Activated CD8-positive, alpha-beta memory T cell treated with anti-CD3 and anti-CD28 coated beads for 36 hours (primary cell): ENCODE measurements around the gene NPEPL1. TPM values are rescaled to one million over a fixed set of nuclear protein-coding genes. Genes with fewer than 3 reads are reported as not detected.

ENCODE experiments used
- CTCF ChIA-PET: fragments of 350-600 bp; sonication (Branson Sonifier 250); formaldehyde crosslinking; loops from one replicate; lab custom pipeline; 2021; ENCODE audit warnings: antibody characterized with exemption; lab: Charles Lee
- POLR2A ChIA-PET: fragments of 350-600 bp; sonication (Branson Sonifier 250); formaldehyde crosslinking; loops from one replicate; lab custom pipeline; 2021; ENCODE audit warnings: antibody characterized with exemption; lab: Charles Lee
- total RNA-seq, 2 experiments: library from RNA; stranded (reverse); gene quantifications; one replicate each; pipeline ENCODE4 v1.2.3, GENCODE V29; 2021

The NPEPL1 gene
- total RNA-seq, 2 experiments from 2014 or later: 12.4 to 12.6 TPM

DNA sequence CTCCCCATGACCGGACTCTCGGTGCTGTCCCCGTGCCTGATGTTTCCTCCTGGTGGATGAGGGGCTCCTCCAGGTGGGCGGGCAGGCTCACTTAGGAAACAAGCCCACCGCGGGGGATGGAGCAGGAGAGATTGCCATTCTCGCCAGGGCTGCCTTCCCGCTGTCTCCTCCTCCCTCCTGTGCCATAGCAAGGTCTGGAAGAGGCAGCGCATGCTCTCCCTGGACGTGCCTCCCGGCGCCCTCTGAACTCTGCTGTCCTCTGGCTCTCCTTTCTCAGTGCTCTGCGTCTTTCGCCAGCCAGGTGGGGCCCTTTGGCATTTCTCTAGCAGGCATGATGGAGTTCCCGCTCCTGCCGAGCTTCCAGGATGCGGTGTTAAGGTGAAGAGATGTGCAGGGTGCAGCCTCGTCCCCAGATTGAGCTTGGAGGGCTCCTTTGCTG is 17.4 kb upstream of the NPEPL1 start:
- ChIA-PET CTCF (no interaction called here), POLR2A (no interaction called here)

DNA sequence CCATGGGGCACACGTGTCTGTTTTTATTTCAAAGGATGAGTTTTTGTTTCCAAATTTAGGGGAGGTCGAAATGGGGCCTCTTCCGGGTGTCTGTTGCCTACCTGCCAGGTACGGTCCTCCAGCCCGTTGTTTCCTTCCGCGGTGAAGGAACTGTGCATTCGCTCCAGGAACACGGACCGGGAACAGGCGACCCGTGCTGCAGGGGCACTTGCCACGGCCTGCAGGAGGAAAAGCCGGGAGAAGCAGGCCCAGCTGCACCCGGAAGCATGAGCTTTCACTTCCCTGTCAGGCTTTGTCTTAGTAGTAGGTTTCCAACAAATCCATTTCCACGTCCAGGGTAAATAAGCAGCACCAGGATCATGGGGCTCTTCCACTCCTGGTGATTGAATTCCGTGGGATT is 17.0 kb upstream of the NPEPL1 start:
- ChIA-PET CTCF (no interaction called here), POLR2A (no interaction called here)

DNA sequence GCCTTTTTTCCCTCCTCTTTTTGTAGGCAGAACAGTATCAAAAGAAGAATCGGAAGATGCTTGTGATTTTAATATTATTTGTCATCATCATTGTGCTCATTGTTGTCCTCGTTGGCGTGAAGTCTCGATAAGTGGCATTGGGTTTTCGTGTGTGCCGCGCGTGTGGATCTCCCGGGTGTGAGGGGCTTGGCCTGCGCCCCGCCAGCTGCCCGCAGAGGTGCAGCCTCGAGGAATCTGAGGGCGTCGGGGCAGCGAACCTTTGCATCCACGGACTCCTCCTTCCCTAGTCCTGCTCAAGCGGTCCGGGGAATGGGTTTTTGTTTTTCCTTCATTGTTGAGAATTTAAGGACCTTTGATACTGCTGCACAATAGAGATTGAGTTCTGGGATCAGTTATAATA is 16.4 kb upstream of the NPEPL1 start:
- ChIA-PET CTCF (no interaction called here), POLR2A (no interaction called here)

GRCh38 chr20:58677079-58677604 is 15.5 kb upstream of the NPEPL1 start:
- ChIA-PET POLR2A (no interaction called here), CTCF (no interaction called here)

GRCh38 chr20:58677808-58678207 is 14.8 kb upstream of the NPEPL1 start:
- ChIA-PET CTCF (interaction anchor here (0.7 kb wide), 1 partner anchor 23 kb away, joined by 3 read pairs; no protein-coding TSS in a partner anchor), POLR2A (no interaction called here)

DNA sequence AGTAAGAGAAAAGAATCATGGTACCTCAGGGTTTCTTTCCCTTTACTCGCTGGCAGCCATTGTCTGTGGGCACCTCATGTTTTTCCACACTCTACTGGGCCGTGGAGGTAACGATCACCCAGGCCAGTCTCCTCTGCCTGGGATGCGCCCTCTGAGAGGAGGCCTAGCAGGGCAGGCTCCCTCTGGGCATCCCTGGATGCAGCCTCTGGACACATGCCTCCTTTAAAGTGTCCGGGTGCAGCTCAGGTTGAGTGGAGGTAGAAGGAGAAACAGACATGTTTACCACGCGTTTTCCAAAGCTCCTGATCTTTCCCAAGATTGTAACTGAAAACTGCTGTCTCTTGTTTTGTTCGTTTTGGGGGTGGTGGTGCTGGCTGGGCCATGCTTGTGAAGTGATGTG is 13.8 kb upstream of the NPEPL1 start:
- ChIA-PET CTCF (no interaction called here), POLR2A (no interaction called here)

DNA sequence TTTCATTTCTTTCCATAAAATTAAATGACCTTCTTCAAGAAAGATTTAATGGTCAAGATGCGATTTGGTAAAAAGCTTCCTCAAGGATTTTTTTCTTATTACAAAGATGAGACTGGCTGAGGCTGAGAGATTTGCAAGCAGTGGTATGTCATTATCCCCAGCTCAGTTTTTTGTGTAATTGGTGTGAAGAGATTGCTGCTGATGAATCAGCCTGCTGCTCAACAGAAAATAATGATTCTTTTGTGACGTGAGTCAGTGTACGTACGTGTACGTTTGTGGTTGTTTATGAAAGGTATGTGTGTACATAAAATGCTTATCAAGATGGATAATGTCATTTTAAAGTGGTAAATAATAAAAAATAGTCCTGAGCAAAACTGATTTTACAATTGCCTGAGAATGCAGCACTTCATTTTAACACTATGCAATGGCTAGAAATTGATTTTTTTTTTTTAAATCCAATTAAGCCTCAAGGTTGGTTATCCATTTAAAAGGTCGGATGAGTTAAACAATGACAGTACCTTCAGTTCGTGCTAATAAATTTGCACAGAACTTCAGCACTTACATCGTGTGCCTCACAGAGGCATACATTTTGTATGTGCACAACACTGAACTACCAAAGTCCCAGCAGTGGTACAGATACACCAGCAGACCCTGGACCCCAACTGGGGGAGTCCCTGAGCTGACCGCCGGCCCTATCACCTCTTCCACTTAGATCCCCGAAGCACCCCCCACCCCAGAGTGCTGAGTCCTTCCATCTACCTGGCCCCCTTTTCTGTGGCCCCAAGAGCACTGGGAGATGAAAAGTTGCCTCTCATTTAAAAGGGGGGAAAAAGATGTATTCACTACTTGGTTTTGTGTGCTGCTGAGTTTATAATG is 9.7 kb upstream of the NPEPL1 start:
- POLR2A ChIA-PET: interaction anchor here (0.7 kb wide), 1 partner anchor 10 kb away, joined by 3 read pairs; no protein-coding TSS in a partner anchor
- CTCF ChIA-PET: no interaction called here

DNA sequence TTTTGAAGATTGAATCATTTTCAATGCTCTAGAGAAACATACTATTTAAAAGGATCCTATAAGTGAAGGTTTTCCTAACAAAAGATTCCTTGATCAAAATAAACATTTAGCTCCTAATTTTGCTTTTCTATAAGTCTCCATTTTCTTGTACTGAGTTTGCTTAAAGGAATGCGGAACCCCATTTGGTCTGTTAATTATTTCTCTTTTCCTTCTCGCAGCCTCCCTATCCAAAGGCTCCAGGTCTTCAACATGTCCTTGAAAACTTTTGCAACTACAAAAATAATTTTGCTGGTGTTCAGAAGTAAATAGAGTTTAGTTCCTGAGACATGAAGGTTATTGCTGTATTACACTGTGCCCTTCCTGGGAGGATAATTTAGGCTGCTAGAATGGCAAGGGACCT is 8.3 kb upstream of the NPEPL1 start:
- CTCF ChIA-PET: no interaction called here

DNA sequence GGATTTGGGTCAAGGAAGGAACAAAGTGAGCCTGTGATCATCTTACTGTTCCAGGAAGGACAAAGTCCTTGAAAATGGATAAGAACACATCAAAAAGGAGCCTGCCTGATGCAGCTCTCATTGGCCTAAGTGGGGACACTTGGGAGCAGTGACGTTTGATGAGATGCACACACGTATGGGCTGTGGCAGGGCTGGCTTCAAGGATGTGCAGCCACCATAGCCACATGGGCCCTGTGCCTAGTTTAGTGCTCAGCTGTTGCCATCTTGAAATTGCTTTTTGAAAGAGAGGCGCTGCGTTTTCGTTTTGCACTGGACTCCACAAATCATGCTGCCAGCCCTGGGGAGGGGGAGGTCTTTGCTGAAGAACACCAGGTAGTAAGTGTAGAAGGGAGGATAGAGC is 6.6 kb upstream of the NPEPL1 start:
- ChIA-PET POLR2A (no interaction called here), CTCF (no interaction called here)

More for the DNA sequence above, 8.3 kb upstream of the NPEPL1 start:
- POLR2A ChIA-PET: interaction anchor here (0.6 kb wide), 1 partner anchor 9 kb away, joined by 3 read pairs; no protein-coding TSS in a partner anchor

- ChIA-PET CTCF (no interaction called here), POLR2A (no interaction called here)
These were observed 4.2 kb upstream of the NPEPL1 start for GRCh38 chr20:58688414-58688813.

DNA sequence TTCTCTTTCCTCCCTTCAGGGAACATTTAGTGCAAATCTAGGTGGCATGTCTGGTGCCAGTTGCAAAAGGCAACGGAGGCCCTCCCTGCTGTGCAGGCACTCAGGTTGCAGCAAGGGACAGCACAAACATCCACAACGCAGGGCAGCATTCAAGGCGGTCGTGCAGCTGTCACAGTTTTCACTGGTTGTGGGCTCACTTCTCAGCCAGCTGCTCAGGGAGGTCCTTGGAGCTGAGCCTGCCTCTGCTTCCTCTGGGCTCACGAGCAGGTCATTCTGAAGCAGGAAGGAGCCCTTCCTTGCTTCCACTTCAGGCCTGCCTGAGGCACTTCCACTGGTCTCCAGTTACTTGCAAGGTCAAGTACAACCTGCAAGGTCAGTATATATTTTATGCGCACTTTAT is 3.8 kb upstream of the NPEPL1 start:
- ChIA-PET POLR2A (no interaction called here), CTCF (no interaction called here)

DNA sequence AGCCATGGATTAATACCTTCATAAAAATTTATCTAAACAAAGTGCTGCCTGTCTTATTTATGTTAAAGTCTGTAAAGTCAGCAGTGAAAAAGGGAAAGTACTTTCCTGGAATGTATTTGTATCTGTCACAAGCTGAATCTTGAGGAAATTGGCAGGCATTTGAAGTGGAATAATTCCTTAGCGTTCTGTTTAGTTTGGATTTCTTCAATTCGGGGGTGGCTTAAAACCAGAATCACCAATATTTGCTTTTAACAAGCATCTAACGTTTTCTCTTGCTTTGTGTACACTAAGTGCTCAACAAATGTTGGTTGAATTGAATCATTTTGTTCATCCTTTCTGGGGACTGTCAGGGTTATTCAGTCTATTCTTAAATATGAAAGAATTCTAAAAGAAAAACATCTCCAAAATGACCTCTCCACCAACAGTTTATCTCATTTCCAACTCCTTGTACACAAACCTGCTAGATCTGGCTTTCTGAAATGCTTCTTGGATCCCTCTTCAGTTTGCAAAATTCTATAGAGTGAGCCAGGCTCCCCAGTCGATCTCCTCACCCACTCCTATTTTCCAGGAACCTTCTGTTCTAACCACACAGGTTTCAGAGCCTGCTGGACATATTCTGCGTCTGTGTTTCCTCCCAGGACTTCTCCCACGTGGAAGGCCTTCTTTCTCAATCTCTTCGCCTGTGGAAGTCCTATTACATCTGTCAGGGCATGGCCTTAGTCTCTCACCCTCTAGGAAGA is 2.0 kb upstream of the NPEPL1 start:
- ChIA-PET CTCF (interaction anchor here (0.7 to 1.3 kb wide), 3 partner anchors 39 to 456 kb away, joined by 3 to 6 read pairs (median 4); partner anchors contain the start of gene STX16), POLR2A (no interaction called here)

- ChIA-PET POLR2A (interaction anchor here (0.7 kb wide), 1 partner anchor 126 kb away, joined by 8 read pairs; no protein-coding TSS in a partner anchor), CTCF (interaction anchor here (0.5 to 1.3 kb wide), 4 partner anchors 41 to 457 kb away, joined by 3 to 6 read pairs (median 4); partner anchors contain the start of gene STX16)
These were observed 624 bp upstream of the NPEPL1 start for GRCh38 chr20:58691773-58692578.

- ChIA-PET CTCF (interaction anchor here (1.5 kb wide), 1 partner anchor 42 kb away, joined by 8 read pairs; the partner anchor contains the start of gene STX16), POLR2A (interaction anchor here (0.6 to 1.2 kb wide), 2 partner anchors 9 to 42 kb away, joined by 3 to 4 read pairs; partner anchors contain the start of gene STX16)
These were observed 816 bp downstream of the NPEPL1 start for GRCh38 chr20:58693226-58694006.

DNA sequence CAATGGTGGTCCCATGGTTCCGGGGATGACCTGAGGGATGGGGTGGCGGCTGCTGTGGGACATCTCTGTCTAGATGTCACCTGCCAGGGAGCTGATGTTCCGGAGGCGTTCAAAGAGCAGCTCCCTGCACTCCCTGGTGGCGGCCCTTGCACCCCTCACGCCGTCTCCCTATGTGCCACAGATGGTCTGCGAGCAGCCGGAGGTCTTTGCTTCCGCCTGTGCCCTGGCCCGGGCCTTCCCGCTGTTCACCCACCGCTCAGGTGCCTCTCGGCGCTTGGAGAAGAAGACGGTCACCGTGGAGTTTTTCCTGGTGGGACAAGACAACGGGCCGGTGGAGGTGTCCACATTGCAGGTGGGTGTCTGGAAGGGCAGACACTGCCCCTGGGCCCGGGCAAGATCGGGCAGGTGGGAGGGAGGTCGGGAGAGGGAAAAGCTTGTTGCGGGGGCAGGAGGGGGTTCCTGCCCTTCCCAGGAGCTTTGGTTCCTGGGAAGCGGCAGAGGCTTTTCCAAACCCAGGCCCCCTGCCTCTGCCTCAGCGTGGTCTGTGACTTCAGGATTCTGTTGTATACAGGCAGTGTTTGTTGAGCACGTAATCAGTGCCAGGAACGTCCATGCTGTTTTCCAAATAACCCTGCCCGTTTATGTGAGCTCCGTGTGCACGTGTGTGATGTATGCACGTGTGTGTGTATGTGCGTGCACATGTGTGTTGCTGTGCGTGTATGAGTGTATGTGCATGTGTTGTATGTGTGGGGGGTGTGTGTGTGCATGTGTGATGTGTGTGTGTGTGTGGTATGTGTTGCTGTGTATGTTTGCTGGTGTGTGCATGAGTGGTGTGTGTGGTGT is 1.9 kb downstream of the NPEPL1 start:
- CTCF ChIA-PET: interaction anchor here (1.5 kb wide), 1 partner anchor 43 kb away, joined by 8 read pairs; the partner anchor contains the start of gene STX16
- POLR2A ChIA-PET: no interaction called here

DNA sequence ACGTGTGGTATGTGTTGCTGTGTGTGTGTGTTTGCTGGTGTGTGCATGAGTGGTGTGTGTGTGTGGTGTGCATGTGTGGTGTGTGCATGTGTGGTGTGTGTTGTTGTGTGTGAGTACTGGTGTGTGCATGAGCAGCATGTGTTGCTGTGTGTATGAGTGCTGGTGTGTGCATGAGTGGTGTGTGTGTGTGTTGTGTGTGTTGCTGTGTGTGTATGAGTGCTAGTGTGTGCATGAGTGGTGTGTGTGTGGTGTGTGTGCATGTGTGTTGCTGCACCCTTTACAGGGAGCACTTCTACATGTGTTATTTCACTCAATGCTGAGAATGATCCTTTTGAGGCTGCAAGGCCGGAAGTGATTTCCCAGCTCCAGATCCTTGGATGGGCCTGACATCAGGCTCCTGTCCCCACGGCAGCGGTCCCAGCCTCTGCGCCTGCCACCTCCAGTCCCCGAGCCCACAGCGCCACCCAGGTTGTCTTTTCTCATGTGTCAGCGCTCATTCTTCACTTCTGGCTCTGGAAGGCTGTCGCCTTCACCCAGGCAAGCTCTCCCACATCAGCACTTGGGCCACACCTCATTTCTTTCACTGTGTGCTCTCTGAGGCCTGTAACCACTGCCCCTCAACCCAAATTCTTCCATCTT is 2.6 kb downstream of the NPEPL1 start:
- CTCF ChIA-PET: no interaction called here
- POLR2A ChIA-PET: no interaction called here

DNA sequence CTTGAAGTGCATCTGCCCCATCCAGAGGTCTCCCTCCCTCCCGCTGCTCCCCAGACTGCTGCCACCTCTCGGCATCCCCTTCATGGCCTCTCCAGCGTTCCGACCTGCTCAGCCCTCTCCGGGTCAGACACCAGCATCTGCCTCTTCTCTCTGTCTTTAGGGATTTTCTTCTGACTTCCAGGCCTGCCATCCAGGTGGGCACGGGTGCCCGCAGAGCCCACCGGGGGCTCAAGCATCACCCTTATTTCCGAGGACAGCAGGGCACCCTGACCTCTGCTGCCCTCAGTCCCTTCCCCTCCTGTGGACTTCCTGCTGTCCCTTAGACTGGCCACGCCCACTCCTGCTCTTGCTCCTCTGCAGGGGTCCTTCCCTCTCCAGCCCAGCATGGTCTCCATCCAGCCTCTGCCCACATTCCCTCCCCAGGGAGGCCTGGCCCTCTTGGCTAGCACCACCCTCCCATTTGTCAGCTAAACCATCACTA is 3.3 kb downstream of the NPEPL1 start:
- CTCF ChIA-PET: no interaction called here
- POLR2A ChIA-PET: no interaction called here
